ENCODE data around the gene PARD6B. TPM values are rescaled to one million over a fixed set of nuclear protein-coding genes. Genes with fewer than 3 reads are reported as not detected.
"Not testable (repeated sequence)": the region's sequence is repeated elsewhere in the genome, so short reads cannot be mapped to it uniquely, and the experiment has no call there.

The PARD6B gene
- total RNA-seq, 4 donors from 2014 or later, result 0.72 to 15.3 (median 2.3) TPM

- peak overlapping the region; percentile 81 to 90 (median 86) for H3K27ac ChIP-seq
- peak; percentile 89 to 96 for DNase-seq
- peaks cover 22 to 36% of the 10 kb centered on the region in 2 donors for H3K4me1 ChIP-seq
- H3K36me3 ChIP-seq, result no peaks in the 10 kb centered on the region
- no peaks in the 10 kb centered on the region for H3K9me3 ChIP-seq
- in situ Hi-C loops (cut with MboI; ENCODE audit: low sequenced_read_pairs in 4 of 4), result loop anchor here in 1 of 4 donors (25.0 kb wide), 1 partner anchor 575 kb away; the partner anchor contains the start of gene CEBPB
- TF ChIP-seq CTCF (IDR thresholded peaks at IDR 0.05 in 4 of 5, conservative IDR thresholded peaks at IDR 0.05 in 1 of 5) (peak in 1 of 5 experiments; percentile 26), POLR2A (IDR thresholded peaks at IDR 0.05) (no peak)
- H3K27me3 ChIP-seq, result no peaks in the 10 kb centered on the region
- H3K4me3 ChIP-seq, result no peak overlapping the region
- intact Hi-C loops (cut with DNase I; ENCODE audit: low total_unique reads), result no loop called here
- ATAC-seq, result peak; percentile 94
Measured at GRCh38 chr20:50762435-50763220, 31.2 kb downstream of the PARD6B start.

- H3K4me3 ChIP-seq; H3K9me3 ChIP-seq; H3K27me3 ChIP-seq; H3K36me3 ChIP-seq; intact Hi-C loops (cut with DNase I; ENCODE audit: low total_unique reads): not testable (repeated sequence)
- Histone ChIP-seq H3K4me1 (peaks cover 22 to 36% of the 10 kb centered on the region in 2 donors), H3K27ac (peak overlapping the region; percentile 81 to 90 (median 86))
- DNase-seq, result peak in 1 of 2 donors; percentile 49
- in situ Hi-C loops (cut with MboI; ENCODE audit: low sequenced_read_pairs in 4 of 4), result loop anchor here in 1 of 4 donors (25.0 kb wide), 1 partner anchor 577 kb away; the partner anchor contains the start of gene CEBPB
- ATAC-seq, result peak in 1 of 2 donors; percentile 13
Measured at GRCh38 chr20:50763550-50764458, 32.4 kb downstream of the PARD6B start.

- DNase-seq, result peak in 1 of 2 donors; percentile 57
- H3K4me3 ChIP-seq; H3K27ac ChIP-seq; H3K36me3 ChIP-seq; intact Hi-C loops (cut with DNase I; ENCODE audit: low total_unique reads); H3K9me3 ChIP-seq; H3K27me3 ChIP-seq; ATAC-seq: not testable (repeated sequence)
- H3K4me1 ChIP-seq, result peaks cover 22 to 36% of the 10 kb centered on the region in 2 donors
- in situ Hi-C loops (cut with MboI; ENCODE audit: low sequenced_read_pairs in 4 of 4), result loop anchor here in 1 of 4 donors (25.0 kb wide), 1 partner anchor 578 kb away; the partner anchor contains the start of gene CEBPB
Measured at GRCh38 chr20:50765251-50765650, 33.9 kb downstream of the PARD6B start.

DNA sequence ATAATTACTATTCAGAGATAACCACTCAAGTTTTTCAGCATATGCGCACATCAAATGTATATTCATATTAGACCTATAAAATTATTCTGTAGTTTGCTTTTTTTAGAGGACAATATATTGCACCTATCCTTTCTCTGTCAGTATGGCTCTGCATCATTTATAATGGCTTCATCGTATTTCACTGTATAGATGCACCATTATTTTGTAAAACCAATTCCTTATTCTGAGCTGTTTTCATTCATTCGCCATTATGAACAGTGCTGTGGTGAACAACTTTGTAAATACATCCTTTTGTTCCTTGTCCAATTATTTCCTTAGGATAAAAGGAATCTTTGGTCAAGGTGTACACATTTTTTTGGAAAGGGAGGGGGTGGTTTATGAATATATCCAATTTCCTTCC lies 34.3 kb downstream of the PARD6B start:
- no peak for DNase-seq
- H3K4me1 ChIP-seq, result peaks cover 22 to 36% of the 10 kb centered on the region in 2 donors
- no peaks in the 10 kb centered on the region for H3K36me3 ChIP-seq
- no peak for TF ChIP-seq CTCF (IDR thresholded peaks at IDR 0.05 in 4 of 5, conservative IDR thresholded peaks at IDR 0.05 in 1 of 5)
- no peak for TF ChIP-seq POLR2A (IDR thresholded peaks at IDR 0.05)
- no peak overlapping the region for H3K27ac ChIP-seq
- in situ Hi-C loops (cut with MboI; ENCODE audit: low sequenced_read_pairs in 4 of 4), result loop anchor here in 1 of 4 donors (25.0 kb wide), 1 partner anchor 578 kb away; the partner anchor contains the start of gene CEBPB
- intact Hi-C loops (cut with DNase I; ENCODE audit: low total_unique reads), result no loop called here
- H3K4me3 ChIP-seq, result no peak overlapping the region
- ATAC-seq, result no peak
- no peaks in the 10 kb centered on the region for H3K27me3 ChIP-seq
- no peaks in the 10 kb centered on the region for H3K9me3 ChIP-seq

GRCh38 chr20:50766955-50767809 lies 35.8 kb downstream of the PARD6B start:
- H3K36me3 ChIP-seq; H3K9me3 ChIP-seq; H3K27ac ChIP-seq; intact Hi-C loops (cut with DNase I; ENCODE audit: low total_unique reads); H3K27me3 ChIP-seq; DNase-seq; ATAC-seq; H3K4me3 ChIP-seq: not testable (repeated sequence)
- H3K4me1 ChIP-seq, result peaks cover 15 to 26% of the 10 kb centered on the region in 2 donors
- in situ Hi-C loops (cut with MboI; ENCODE audit: low sequenced_read_pairs in 4 of 4), result loop anchor here in 1 of 4 donors (25.0 kb wide), 1 partner anchor 580 kb away; the partner anchor contains the start of gene CEBPB

DNA sequence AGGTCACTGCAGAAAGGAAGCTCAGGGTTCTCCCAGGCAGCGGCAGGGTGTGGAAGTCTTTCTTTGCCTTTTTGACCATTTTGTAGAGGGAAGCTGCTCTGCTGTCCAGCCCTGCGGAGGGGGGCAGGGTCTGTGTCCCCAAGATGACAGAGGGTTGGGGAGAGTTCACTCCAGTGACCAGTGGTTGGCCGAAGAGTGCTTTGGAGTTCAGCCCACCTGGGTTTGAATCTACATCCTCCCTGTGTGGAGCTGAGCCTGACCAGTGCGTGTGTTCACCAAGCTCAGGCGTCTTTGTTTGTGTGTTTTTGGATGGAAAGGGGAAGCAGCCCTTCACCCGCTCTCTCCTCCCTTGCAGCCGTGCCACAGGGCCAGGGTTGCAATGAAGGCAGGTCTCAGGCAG lies 37.6 kb downstream of the PARD6B start:
- ATAC-seq; intact Hi-C loops (cut with DNase I; ENCODE audit: low total_unique reads): not testable (repeated sequence)

DNA sequence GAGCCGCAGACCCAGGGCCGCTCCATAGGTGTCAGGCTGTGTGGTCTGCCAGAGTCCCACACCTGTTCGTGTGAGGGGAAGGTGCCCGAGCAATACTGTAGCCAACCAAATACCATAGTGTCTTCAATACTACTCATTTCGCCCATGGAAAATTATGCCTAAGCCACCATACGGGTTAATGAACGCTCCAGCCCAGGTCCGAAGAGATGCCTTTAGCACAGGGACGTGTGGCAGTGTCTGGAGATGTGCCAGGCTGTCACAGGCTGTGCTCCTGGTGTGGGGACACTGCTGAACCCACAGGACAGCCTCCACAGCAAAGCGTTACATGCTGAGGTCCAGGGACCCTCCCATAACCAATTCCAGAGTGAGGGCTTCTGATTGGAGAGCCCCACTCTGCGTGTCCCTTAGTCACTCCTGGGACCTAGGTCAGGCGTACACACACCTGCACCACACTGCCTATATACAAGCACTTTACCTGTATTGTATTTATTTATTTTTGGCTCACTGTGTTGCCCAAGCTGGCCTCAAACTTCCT lies 38.2 kb downstream of the PARD6B start:
- ATAC-seq; H3K27ac ChIP-seq; H3K9me3 ChIP-seq; DNase-seq; H3K27me3 ChIP-seq; intact Hi-C loops (cut with DNase I; ENCODE audit: low total_unique reads); H3K4me3 ChIP-seq; H3K36me3 ChIP-seq; H3K4me1 ChIP-seq: not testable (repeated sequence)
- in situ Hi-C loops (cut with MboI; ENCODE audit: low sequenced_read_pairs in 4 of 4), result loop anchor here in 1 of 4 donors (25.0 kb wide), 1 partner anchor 582 kb away; the partner anchor contains the start of gene CEBPB

More for the DNA sequence above, 37.6 kb downstream of the PARD6B start:
- not testable (repeated sequence) for H3K9me3 ChIP-seq, H3K4me3 ChIP-seq, H3K36me3 ChIP-seq, H3K27me3 ChIP-seq, H3K4me1 ChIP-seq, DNase-seq, H3K27ac ChIP-seq
- in situ Hi-C loops (cut with MboI; ENCODE audit: low sequenced_read_pairs in 4 of 4), result loop anchor here in 1 of 4 donors (25.0 kb wide), 1 partner anchor 582 kb away; the partner anchor contains the start of gene CEBPB

DNA sequence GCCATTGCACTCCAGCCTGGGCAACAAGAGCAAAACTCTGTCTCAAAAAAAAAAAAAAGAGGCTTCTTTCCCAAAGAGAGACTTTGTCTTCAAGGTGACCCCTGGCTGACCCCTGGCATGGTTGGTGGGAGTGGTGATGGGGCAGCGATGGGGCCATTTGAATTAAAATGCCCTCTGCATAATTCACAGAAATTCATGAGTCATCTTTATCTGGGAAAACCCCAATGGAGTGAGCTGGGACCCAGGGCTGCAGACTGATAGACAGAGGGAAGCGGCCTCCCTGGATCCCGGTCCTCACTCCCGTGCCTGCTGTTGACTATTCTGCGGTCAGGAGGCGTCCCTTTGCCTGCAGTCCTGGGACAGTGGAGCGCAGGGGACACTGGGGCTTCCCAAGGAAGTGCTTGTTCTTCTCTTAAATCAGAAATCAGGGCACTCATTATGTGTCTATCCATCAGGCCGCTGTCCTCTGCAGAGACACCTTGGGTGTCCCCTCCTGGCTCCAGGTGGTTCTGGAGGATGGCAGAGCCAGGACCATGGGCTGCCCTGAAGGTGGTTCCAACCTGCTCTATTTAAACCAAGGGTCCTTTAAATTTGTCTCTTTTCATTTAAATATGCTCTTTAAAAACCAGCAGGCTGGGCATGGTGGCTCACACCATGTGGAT lies 40.2 kb downstream of the PARD6B start:
- H3K9me3 ChIP-seq; H3K4me1 ChIP-seq; ATAC-seq; DNase-seq; H3K27me3 ChIP-seq; intact Hi-C loops (cut with DNase I; ENCODE audit: low total_unique reads); H3K36me3 ChIP-seq; H3K27ac ChIP-seq; H3K4me3 ChIP-seq: not testable (repeated sequence)
- in situ Hi-C loops (cut with MboI; ENCODE audit: low sequenced_read_pairs in 4 of 4), result loop anchor here in 1 of 4 donors (25.0 kb wide), 1 partner anchor 584 kb away; the partner anchor contains the start of gene CEBPB

Measured in gastrocnemius medialis (tissue), 4 donors.